ENCODE data around the gene GYS1.
"Not testable (repeated sequence)": the region's sequence is repeated elsewhere in the genome, so short reads cannot be mapped to it uniquely, and the experiment has no call there.

The GYS1 gene

GRCh38 chr19:48993175-48994034 lies at the start of gene GYS1, which contains the start of gene RUVBL2:
GYS1 (minus strand) TSS chr19:48993309; CDS start chr19:48993112, 197 bp downstream.
RUVBL2 (plus strand) TSS chr19:48993887; CDS start chr19:48993912, 25 bp downstream.
- peak; percentile 96 for DNase-seq

GRCh38 chr19:49042666-49043065 lies 49.6 kb upstream of the GYS1 start:
- not testable (repeated sequence) for DNase-seq

GRCh38 chr19:49042177-49042576 lies 49.1 kb upstream of the GYS1 start:
- no peak for DNase-seq

GRCh38 chr19:49039736-49040135 lies 46.6 kb upstream of the GYS1 start:
- DNase-seq = not testable (repeated sequence)

GRCh38 chr19:49038557-49039276 lies 45.6 kb upstream of the GYS1 start:
- not testable (repeated sequence) for DNase-seq

GRCh38 chr19:49038111-49038510 lies 45.0 kb upstream of the GYS1 start:
- not testable (repeated sequence) for DNase-seq

GRCh38 chr19:49036815-49037214 lies 43.7 kb upstream of the GYS1 start, which contains the start of gene CGB1:
CGB1 (minus strand) TSS chr19:49036895; CDS start chr19:49036711, 184 bp downstream.
- not testable (repeated sequence) for DNase-seq

GRCh38 chr19:49031642-49032301 lies 38.7 kb upstream of the GYS1 start, which contains the start of gene CGB2:
CGB2 (plus strand) TSS chr19:49031890; CDS start chr19:49032096, 206 bp downstream.
- not testable (repeated sequence) for DNase-seq

- not testable (repeated sequence) for DNase-seq
Measured at GRCh38 chr19:49030323-49030722, 37.2 kb upstream of the GYS1 start.

GRCh38 chr19:49029749-49030148 lies 36.6 kb upstream of the GYS1 start:
- not testable (repeated sequence) for DNase-seq

- not testable (repeated sequence) for DNase-seq
Measured at GRCh38 chr19:49028686-49029085, 35.6 kb upstream of the GYS1 start.

GRCh38 chr19:49025599-49025998 lies 32.5 kb upstream of the GYS1 start:
- DNase-seq = not testable (repeated sequence)

GRCh38 chr19:49025088-49025487 lies 32.0 kb upstream of the GYS1 start:
- not testable (repeated sequence) for DNase-seq

GRCh38 chr19:49024233-49024632 lies 31.1 kb upstream of the GYS1 start, which contains the start of gene CGB3:
CGB3 (minus strand) TSS chr19:49024333; CDS start chr19:49023971, 362 bp downstream.
- not testable (repeated sequence) for DNase-seq

- no peak for DNase-seq
Measured at GRCh38 chr19:49022116-49022515, 29.0 kb upstream of the GYS1 start.

GRCh38 chr19:49020931-49021895 lies 28.1 kb upstream of the GYS1 start:
- no peak for DNase-seq

GRCh38 chr19:49020342-49020741 lies 27.2 kb upstream of the GYS1 start:
- DNase-seq = no peak

GRCh38 chr19:49019242-49019932 lies 26.3 kb upstream of the GYS1 start:
- peak; percentile 10 for DNase-seq

GRCh38 chr19:49018388-49019241 lies 25.5 kb upstream of the GYS1 start:
- DNase-seq = not testable (repeated sequence)

Data from NCI-H1092 (cell line).